WTC11 (cell line): ENCODE measurements around the gene ZCCHC4. TPM values are rescaled to one million over a fixed set of nuclear protein-coding genes. Genes with fewer than 3 reads are reported as not detected.

ENCODE experiments used
- ATAC-seq: fragments of 200-7000 bp; cut with Tn5 transposase; 2 replicates; pipeline ENCODE4 v1.10.0; 2021; ENCODE audit warnings: mild to moderate bottlenecking, moderate library complexity
- CTCF ChIA-PET: fragments of 300-600 bp; sonication (Branson Sonifier 250); formaldehyde crosslinking; loops from one replicate; lab custom pipeline; 2021; ENCODE audit warnings: antibody characterized with exemption; lab: Charles Lee
- POLR2A ChIA-PET: fragments of 350-600 bp; sonication (Branson Sonifier 250); formaldehyde crosslinking; loops from one replicate; lab custom pipeline; 2021; ENCODE audit warnings: antibody characterized with exemption; lab: Charles Lee
- DNase-seq: peaks from one replicate; pipeline ENCODE4 v3.0.0; 2021; ENCODE audit warnings: low spot score
- H3K27ac Mint-ChIP-seq: 2 replicates; pipeline ENCODE4 v1.8.0; 2021; ENCODE audit warnings: mixed read lengths
- H3K27me3 Mint-ChIP-seq: 2 replicates; pipeline ENCODE4 v1.8.0; 2021; ENCODE audit warnings: low read depth, mild to moderate bottlenecking, moderate library complexity, mixed read lengths
- H3K36me3 Mint-ChIP-seq: 2 replicates; pipeline ENCODE4 v1.8.0; 2021; ENCODE audit warnings: mixed read lengths
- H3K4me1 Mint-ChIP-seq: 2 replicates; pipeline ENCODE4 v1.8.0; 2022; ENCODE audit warnings: mixed read lengths
- H3K4me3 Mint-ChIP-seq: 2 replicates; pipeline ENCODE4 v1.8.0; 2021; ENCODE audit warnings: mild to moderate bottlenecking, moderate library complexity, mixed read lengths
- H3K9me3 Mint-ChIP-seq: 2 replicates; pipeline ENCODE4 v1.8.0; 2021; ENCODE audit warnings: mixed read lengths
- AFF4 ChIP-seq: sonication (generic); formaldehyde crosslinking; IDR thresholded peaks from 2 replicates; pipeline ENCODE4 v1.8.1; 2023; ENCODE audit warnings: mild to moderate bottlenecking, missing genetic modification reagents, borderline replicate concordance
- AR ChIP-seq: fragments of 250-450 bp; sonication (Bioruptor Pico); IDR thresholded peaks from 2 replicates; pipeline ENCODE4 v1.9.0; 2021; ENCODE audit warnings: mild to moderate bottlenecking
- ATF6 ChIP-seq: sonication (generic); formaldehyde crosslinking; IDR thresholded peaks from 2 replicates; pipeline ENCODE4 v1.8.1; 2023; ENCODE audit warnings: mild to moderate bottlenecking, missing genetic modification reagents
- ETV6 ChIP-seq: sonication (generic); formaldehyde crosslinking; IDR thresholded peaks from 2 replicates; pipeline ENCODE4 v1.8.1; 2022; ENCODE audit warnings: mild to moderate bottlenecking, missing genetic modification reagents
- FOXP1 ChIP-seq: sonication (generic); formaldehyde crosslinking; IDR thresholded peaks from 2 replicates; pipeline ENCODE4 v1.8.0; 2022; ENCODE audit warnings: missing genetic modification reagents, mild to moderate bottlenecking, moderate library complexity, borderline replicate concordance
- FOXP4 ChIP-seq: sonication (generic); formaldehyde crosslinking; IDR thresholded peaks from 2 replicates; pipeline ENCODE4 v1.8.0; 2022; ENCODE audit warnings: mild to moderate bottlenecking, missing genetic modification reagents
- GRHL2 ChIP-seq: fragments of 250-450 bp; sonication (Bioruptor Pico); IDR thresholded peaks from 2 replicates; pipeline ENCODE4 v1.8.0; 2022; ENCODE audit warnings: mild to moderate bottlenecking, moderate library complexity; ENCODE audit not compliant: insufficient replicate concordance, severe bottlenecking
- GTF2I ChIP-seq: fragments of 250-450 bp; sonication (Bioruptor Pico); conservative IDR thresholded peaks from 2 replicates; pipeline ENCODE4 v1.4.0; 2021; ENCODE audit warnings: mild to moderate bottlenecking
- HMGA2 ChIP-seq: fragments of 250-450 bp; sonication (Bioruptor Pico); IDR thresholded peaks from 2 replicates; pipeline ENCODE4 v1.4.0; 2021; ENCODE audit warnings: mild to moderate bottlenecking, moderate library complexity
- IRF1 ChIP-seq: sonication (generic); formaldehyde crosslinking; IDR thresholded peaks from 2 replicates; pipeline ENCODE4 v1.8.0; 2023; ENCODE audit warnings: missing genetic modification reagents
- MXD4 ChIP-seq: fragments of 250-450 bp; sonication (Bioruptor Pico); IDR thresholded peaks from 2 replicates; pipeline ENCODE4 v1.8.0; 2021; ENCODE audit warnings: mild to moderate bottlenecking, moderate library complexity, borderline replicate concordance
- NFYB ChIP-seq: sonication (generic); formaldehyde crosslinking; conservative IDR thresholded peaks from 2 replicates; pipeline ENCODE4 v1.8.0; 2022; ENCODE audit warnings: low read depth, missing genetic modification reagents
- TCF7 ChIP-seq: sonication (generic); formaldehyde crosslinking; IDR thresholded peaks from 2 replicates; pipeline ENCODE4 v1.8.0; 2022; ENCODE audit warnings: mild to moderate bottlenecking, low read depth, missing genetic modification reagents, moderate library complexity
- ZNF281 ChIP-seq: sonication (generic); formaldehyde crosslinking; IDR thresholded peaks from 2 replicates; pipeline ENCODE4 v1.8.0; 2023; ENCODE audit warnings: mild to moderate bottlenecking, missing genetic modification reagents
- total RNA-seq: library from RNA; stranded (reverse); gene quantifications from 3 replicates; pipeline ENCODE4 v1.2.3, GENCODE V29; 2021
- TF ChIP-seq, protein P1 (sequence below): sonication (generic); formaldehyde crosslinking; IDR thresholded peaks from 2 replicates; pipeline ENCODE4 v1.8.0; 2022; ENCODE audit warnings: mild to moderate bottlenecking, missing genetic modification reagents
- TF ChIP-seq, protein P2 (sequence below): fragments of 250-450 bp; sonication (Bioruptor Pico); IDR thresholded peaks from 2 replicates; pipeline ENCODE4 v1.9.0; 2021; ENCODE audit warnings: moderate library complexity, mild to moderate bottlenecking, inconsistent platforms, borderline replicate concordance

The ZCCHC4 gene
- total RNA-seq, 1 experiment from 2014 or later = 13.6 TPM

DNA sequence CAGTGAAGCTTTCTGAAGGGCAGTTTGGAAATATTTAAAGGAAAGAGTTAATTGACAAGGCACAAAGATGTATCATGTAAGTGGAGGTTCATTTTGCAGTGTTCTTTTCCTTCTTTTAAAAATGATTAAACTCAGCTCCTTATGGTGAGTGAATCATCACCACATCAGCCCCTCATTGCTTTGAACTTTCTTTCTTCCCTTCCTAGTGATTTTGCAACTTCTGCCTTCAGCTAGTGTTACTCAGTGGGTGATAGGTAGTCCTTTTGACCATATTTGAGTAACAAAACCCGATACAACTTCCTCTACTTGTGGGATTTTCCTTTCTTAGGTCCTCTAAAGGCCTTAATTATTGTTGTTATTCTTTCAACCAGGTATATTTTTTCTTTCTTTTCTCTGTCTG is 8.2 kb downstream of the ZCCHC4 start (continued):
- no peak for TF ChIP-seq AFF4 (CRISPR knock-in tag)
- no peak for TF ChIP-seq ETV6 (CRISPR knock-in tag)
- no peak for TF ChIP-seq ZNF281 (CRISPR knock-in tag)
- no peak for TF ChIP-seq GTF2I
- no peak for TF ChIP-seq GRHL2 (CRISPR knock-in tag)

GRCh38 chr4:25321703-25322102 is 9.1 kb downstream of the ZCCHC4 start:
- Mint-ChIP-seq H3K27ac (no peak overlapping the region), H3K4me1 (peaks cover 8% of the 10 kb centered on the region), H3K9me3 (no peaks in the 10 kb centered on the region), H3K27me3 (no peaks in the 10 kb centered on the region), H3K36me3 (peaks cover 11% of the 10 kb centered on the region), H3K4me3 (no peak overlapping the region)
- DNase-seq (no peak), ATAC-seq (no peak)
- CTCF ChIA-PET = no interaction called here
- POLR2A ChIA-PET = interaction anchor here (0.6 kb wide), 1 partner anchor 11 kb away, joined by 4 read pairs; no protein-coding TSS in a partner anchor
- TF ChIP-seq MXD4 (CRISPR knock-in tag) (no peak), HMGA2 (CRISPR knock-in tag) (no peak), TCF7 (CRISPR knock-in tag) (no peak), FOXP1 (no peak), FOXP4 (CRISPR knock-in tag) (no peak), NFYB (CRISPR knock-in tag) (no peak), AR (no peak), ATF6 (CRISPR knock-in tag) (no peak), IRF1 (CRISPR knock-in tag) (no peak), ZNF281 (CRISPR knock-in tag) (no peak)
- TF ChIP-seq, protein P1, sequence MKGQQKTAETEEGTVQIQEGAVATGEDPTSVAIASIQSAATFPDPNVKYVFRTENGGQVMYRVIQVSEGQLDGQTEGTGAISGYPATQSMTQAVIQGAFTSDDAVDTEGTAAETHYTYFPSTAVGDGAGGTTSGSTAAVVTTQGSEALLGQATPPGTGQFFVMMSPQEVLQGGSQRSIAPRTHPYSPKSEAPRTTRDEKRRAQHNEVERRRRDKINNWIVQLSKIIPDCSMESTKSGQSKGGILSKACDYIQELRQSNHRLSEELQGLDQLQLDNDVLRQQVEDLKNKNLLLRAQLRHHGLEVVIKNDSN = no peak
- TF ChIP-seq, protein P2, sequence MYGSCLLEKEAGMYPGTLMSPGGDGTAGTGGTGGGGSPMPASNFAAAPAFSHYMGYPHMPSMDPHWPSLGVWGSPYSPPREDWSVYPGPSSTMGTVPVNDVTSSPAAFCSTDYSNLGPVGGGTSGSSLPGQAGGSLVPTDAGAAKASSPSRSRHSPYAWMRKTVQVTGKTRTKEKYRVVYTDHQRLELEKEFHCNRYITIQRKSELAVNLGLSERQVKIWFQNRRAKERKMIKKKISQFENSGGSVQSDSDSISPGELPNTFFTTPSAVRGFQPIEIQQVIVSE (CRISPR knock-in tag) = no peak
